D721Med (cell line): ENCODE measurements around the gene ATP5PF.

ENCODE experiments used
- DNase-seq: peaks from one replicate; pipeline ENCODE4 v3.0.0; 2011; ENCODE audit warnings: low spot score; ENCODE audit not compliant: insufficient read length
- FAIRE-seq: peaks from 2 replicates; lab custom pipeline; 2011; peaks lifted over from hg19 to GRCh38; lab: Jason Lieb, UNC
- CTCF ChIP-seq: IDR thresholded peaks from 2 replicates; pipeline ENCODE4 v1.5.1; 2012; ENCODE audit warnings: mild to moderate bottlenecking, control low read depth; ENCODE audit not compliant: insufficient read depth; ENCODE audit errors: missing control alignments

The ATP5PF gene

DNA sequence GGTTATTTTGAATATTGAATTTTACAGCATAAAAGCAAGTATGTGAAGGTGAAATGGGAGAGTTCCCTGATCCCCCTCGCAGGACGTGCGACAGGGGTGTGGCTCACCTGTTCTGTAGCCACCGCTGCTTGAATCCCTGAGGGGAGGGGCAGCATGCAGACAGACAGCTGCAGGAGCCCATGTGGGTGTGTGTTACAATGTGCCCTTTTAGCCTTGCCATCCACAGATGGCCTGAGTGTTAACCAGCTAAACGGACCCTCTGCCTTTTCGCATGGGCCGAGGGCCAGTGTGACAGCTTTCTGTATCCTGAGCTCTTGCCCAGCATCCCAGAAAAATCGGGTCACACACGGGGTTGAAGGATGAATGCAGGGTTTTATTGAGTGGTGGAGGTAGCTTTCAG is 52.3 kb downstream of the ATP5PF start:
- no peak for DNase-seq
- FAIRE-seq, result no peak
- no peak for TF ChIP-seq CTCF

DNA sequence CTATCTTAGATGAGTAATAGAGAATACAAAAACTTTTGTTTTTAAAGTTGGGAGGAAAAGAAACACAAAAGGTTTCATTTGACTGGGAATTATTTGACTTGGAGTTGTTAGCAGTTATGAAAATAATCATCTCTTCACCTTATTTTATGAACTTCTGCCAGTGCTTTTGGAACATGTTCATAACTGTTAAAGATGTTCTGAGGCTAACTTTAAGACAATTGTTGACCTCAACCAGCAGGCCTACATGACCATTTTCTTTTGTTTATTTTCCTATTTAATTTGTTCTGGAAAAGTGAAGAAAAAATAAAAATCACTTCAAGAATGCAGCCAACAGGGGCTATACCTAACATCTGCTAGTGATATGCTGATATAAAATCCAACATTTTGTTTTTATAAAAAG is 58.3 kb downstream of the ATP5PF start:
- no peak for TF ChIP-seq CTCF
- DNase-seq (no peak), FAIRE-seq (no peak)
